ENCODE data around the gene SPTBN5.

- TF ChIP-seq EZH2phosphoT487 (IDR thresholded peaks at IDR 0.05; ENCODE audit: borderline replicate concordance), result no peak
- TF ChIP-seq, protein P1, sequence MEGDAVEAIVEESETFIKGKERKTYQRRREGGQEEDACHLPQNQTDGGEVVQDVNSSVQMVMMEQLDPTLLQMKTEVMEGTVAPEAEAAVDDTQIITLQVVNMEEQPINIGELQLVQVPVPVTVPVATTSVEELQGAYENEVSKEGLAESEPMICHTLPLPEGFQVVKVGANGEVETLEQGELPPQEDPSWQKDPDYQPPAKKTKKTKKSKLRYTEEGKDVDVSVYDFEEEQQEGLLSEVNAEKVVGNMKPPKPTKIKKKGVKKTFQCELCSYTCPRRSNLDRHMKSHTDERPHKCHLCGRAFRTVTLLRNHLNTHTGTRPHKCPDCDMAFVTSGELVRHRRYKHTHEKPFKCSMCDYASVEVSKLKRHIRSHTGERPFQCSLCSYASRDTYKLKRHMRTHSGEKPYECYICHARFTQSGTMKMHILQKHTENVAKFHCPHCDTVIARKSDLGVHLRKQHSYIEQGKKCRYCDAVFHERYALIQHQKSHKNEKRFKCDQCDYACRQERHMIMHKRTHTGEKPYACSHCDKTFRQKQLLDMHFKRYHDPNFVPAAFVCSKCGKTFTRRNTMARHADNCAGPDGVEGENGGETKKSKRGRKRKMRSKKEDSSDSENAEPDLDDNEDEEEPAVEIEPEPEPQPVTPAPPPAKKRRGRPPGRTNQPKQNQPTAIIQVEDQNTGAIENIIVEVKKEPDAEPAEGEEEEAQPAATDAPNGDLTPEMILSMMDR (conservative IDR thresholded peaks at IDR 0.05; ENCODE audit: low read length), result no peak
These were observed 9.9 kb upstream of the SPTBN5 start for GRCh38 chr15:41903782-41904181.

Data from Loucy (cell line).